H1 (cell line): Measurements from ENCODE around the gene SIPA1L2. TPM values are rescaled to one million over a fixed set of nuclear protein-coding genes. Genes with fewer than 3 reads are reported as not detected.

ENCODE experiments used
- CHD1 ChIP-seq: IDR thresholded peaks from 2 replicates; pipeline ENCODE4 v1.6.1; 2012; ENCODE audit warnings: low read depth, low read length, improper control_type of control experiment
- CHD2 ChIP-seq: IDR thresholded peaks from 2 replicates; pipeline ENCODE4 v1.6.1; 2012; ENCODE audit warnings: low read length, improper control_type of control experiment
- EGR1 ChIP-seq: IDR thresholded peaks from 2 replicates; pipeline ENCODE4 v1.6.1; 2011; ENCODE audit warnings: low read depth, low read length, borderline replicate concordance
- HDAC2 ChIP-seq, 2 experiments: fragments of 300-600 bp in 1 of 2; sonication (generic) in 1 of 2; IDR thresholded peaks; 2 replicates each; pipeline ENCODE4 v1.6.1; 2011 to 2012; ENCODE audit warnings: low read depth in 2 of 2, low read length in 2 of 2, mild to moderate bottlenecking in 2 of 2, moderate library complexity in 2 of 2, borderline replicate concordance in 1 of 2, inconsistent platforms in 1 of 2
- KDM5A ChIP-seq: fragments of 200-600 bp; IDR thresholded peaks from 2 replicates; pipeline ENCODE4 v1.7.1; 2012; ENCODE audit warnings: mild to moderate bottlenecking, low read length, inconsistent platforms, mixed read lengths
- POLR2AphosphoS5 ChIP-seq: IDR thresholded peaks from 2 replicates; pipeline ENCODE4 v1.6.1; 2011; ENCODE audit warnings: low read depth, low read length
- POU5F1 ChIP-seq: IDR thresholded peaks from 2 replicates; pipeline ENCODE4 v1.6.1; 2011; ENCODE audit warnings: low read depth, mild to moderate bottlenecking, low read length, moderate library complexity
- polyA plus RNA-seq, 7 experiments: library from polyadenylated mRNA; depleted of rRNA in 3 of 7; stranded (reverse) in 5 of 7; unstranded in 2 of 7; fragments of >200 nt in 5 of 7; fragments of 200-250 nt in 2 of 7; gene quantifications; 1 replicate in 5 of 7; 2 replicates in 1 of 7; 4 replicates in 1 of 7; pipeline versions ENCODE4 v1.2.1 to v1.2.3, GENCODE V29; 2011 to 2013; ENCODE audit warnings: missing spikeins in 2 of 7, mixed read lengths in 2 of 7
- total RNA-seq: library from RNA; stranded (reverse); fragmentation: NEBNext Ultra II Directional; extraction: Animal tissue kit (Norgen Biotek cat#: 25700); gene quantifications from 2 replicates; pipeline ENCODE4 v1.2.1, GENCODE V29; 2021
- TF ChIP-seq, protein P1 (sequence below): fragments of 300-600 bp; sonication (generic); IDR thresholded peaks from 2 replicates; pipeline ENCODE4 v1.7.1; 2012; ENCODE audit warnings: low read length, moderate library complexity, mild to moderate bottlenecking, inconsistent platforms; ENCODE audit not compliant: insufficient replicate concordance
- TF ChIP-seq, protein P2 (sequence below): IDR thresholded peaks from 2 replicates; pipeline ENCODE4 v1.6.1; 2011; ENCODE audit warnings: low read length, improper control_type of control experiment

The SIPA1L2 gene
- total and polyA plus RNA-seq, 2 of the 8 experiments (the other 6 are each of a cell fraction or from before 2014, with no cell fraction given) = 7.7 to 13.2 TPM

DNA sequence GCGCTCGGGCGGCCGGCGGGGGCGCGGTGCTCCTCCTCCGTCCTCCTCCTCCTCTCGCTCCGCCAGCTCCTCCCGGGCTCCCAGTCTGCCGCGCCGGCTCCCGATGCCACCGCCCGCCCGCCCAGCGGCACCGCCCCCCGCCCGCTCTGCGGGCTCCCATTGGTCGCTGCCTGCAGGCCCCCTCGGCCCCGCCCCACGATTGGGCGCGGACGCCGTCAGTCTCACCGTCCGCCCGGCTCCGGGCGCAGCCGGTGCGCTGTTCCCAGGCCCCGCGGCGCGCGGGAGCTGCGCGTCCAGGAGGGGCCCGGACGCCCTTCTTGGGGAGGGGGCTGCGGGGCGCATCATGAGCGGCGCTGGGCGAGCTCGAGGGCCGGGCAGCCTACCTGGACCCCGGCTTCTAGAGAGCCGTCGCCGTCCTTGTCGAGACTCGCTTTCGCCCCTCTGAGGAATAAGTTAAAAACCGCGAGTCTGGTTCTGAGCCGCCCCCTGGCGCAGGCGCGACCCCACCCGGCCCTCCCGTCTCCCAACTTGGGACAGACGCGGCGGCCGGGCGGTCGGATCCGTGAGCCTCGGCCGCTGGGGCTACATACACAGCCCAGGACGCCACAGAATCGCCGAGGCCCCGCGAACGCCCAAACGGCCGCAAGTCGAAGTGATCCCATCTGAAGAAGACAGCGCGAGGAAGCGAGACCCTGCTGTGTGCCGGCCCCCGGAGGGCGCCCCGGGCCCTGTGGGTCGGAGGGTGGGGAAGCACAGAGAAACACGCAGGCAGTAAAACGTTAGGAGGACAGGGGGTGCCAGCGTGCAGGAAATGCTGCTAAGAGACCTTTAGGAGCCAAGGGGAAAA, at the start of gene SIPA1L2 (continued):
- TF ChIP-seq, protein P1, sequence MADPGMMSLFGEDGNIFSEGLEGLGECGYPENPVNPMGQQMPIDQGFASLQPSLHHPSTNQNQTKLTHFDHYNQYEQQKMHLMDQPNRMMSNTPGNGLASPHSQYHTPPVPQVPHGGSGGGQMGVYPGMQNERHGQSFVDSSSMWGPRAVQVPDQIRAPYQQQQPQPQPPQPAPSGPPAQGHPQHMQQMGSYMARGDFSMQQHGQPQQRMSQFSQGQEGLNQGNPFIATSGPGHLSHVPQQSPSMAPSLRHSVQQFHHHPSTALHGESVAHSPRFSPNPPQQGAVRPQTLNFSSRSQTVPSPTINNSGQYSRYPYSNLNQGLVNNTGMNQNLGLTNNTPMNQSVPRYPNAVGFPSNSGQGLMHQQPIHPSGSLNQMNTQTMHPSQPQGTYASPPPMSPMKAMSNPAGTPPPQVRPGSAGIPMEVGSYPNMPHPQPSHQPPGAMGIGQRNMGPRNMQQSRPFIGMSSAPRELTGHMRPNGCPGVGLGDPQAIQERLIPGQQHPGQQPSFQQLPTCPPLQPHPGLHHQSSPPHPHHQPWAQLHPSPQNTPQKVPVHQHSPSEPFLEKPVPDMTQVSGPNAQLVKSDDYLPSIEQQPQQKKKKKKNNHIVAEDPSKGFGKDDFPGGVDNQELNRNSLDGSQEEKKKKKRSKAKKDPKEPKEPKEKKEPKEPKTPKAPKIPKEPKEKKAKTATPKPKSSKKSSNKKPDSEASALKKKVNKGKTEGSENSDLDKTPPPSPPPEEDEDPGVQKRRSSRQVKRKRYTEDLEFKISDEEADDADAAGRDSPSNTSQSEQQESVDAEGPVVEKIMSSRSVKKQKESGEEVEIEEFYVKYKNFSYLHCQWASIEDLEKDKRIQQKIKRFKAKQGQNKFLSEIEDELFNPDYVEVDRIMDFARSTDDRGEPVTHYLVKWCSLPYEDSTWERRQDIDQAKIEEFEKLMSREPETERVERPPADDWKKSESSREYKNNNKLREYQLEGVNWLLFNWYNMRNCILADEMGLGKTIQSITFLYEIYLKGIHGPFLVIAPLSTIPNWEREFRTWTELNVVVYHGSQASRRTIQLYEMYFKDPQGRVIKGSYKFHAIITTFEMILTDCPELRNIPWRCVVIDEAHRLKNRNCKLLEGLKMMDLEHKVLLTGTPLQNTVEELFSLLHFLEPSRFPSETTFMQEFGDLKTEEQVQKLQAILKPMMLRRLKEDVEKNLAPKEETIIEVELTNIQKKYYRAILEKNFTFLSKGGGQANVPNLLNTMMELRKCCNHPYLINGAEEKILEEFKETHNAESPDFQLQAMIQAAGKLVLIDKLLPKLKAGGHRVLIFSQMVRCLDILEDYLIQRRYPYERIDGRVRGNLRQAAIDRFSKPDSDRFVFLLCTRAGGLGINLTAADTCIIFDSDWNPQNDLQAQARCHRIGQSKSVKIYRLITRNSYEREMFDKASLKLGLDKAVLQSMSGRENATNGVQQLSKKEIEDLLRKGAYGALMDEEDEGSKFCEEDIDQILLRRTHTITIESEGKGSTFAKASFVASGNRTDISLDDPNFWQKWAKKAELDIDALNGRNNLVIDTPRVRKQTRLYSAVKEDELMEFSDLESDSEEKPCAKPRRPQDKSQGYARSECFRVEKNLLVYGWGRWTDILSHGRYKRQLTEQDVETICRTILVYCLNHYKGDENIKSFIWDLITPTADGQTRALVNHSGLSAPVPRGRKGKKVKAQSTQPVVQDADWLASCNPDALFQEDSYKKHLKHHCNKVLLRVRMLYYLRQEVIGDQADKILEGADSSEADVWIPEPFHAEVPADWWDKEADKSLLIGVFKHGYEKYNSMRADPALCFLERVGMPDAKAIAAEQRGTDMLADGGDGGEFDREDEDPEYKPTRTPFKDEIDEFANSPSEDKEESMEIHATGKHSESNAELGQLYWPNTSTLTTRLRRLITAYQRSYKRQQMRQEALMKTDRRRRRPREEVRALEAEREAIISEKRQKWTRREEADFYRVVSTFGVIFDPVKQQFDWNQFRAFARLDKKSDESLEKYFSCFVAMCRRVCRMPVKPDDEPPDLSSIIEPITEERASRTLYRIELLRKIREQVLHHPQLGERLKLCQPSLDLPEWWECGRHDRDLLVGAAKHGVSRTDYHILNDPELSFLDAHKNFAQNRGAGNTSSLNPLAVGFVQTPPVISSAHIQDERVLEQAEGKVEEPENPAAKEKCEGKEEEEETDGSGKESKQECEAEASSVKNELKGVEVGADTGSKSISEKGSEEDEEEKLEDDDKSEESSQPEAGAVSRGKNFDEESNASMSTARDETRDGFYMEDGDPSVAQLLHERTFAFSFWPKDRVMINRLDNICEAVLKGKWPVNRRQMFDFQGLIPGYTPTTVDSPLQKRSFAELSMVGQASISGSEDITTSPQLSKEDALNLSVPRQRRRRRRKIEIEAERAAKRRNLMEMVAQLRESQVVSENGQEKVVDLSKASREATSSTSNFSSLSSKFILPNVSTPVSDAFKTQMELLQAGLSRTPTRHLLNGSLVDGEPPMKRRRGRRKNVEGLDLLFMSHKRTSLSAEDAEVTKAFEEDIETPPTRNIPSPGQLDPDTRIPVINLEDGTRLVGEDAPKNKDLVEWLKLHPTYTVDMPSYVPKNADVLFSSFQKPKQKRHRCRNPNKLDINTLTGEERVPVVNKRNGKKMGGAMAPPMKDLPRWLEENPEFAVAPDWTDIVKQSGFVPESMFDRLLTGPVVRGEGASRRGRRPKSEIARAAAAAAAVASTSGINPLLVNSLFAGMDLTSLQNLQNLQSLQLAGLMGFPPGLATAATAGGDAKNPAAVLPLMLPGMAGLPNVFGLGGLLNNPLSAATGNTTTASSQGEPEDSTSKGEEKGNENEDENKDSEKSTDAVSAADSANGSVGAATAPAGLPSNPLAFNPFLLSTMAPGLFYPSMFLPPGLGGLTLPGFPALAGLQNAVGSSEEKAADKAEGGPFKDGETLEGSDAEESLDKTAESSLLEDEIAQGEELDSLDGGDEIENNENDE = no peak
- peak; percentile 73 to 87; a peak in 2 of 4 replicates for TF ChIP-seq HDAC2 (IDR thresholded peaks at IDR 0.05; ENCODE audit: borderline replicate concordance in 1 of 2, low read depth in 2 of 2, low read length in 2 of 2)
- TF ChIP-seq, protein P2, sequence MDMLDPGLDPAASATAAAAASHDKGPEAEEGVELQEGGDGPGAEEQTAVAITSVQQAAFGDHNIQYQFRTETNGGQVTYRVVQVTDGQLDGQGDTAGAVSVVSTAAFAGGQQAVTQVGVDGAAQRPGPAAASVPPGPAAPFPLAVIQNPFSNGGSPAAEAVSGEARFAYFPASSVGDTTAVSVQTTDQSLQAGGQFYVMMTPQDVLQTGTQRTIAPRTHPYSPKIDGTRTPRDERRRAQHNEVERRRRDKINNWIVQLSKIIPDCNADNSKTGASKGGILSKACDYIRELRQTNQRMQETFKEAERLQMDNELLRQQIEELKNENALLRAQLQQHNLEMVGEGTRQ = no peak
- TF ChIP-seq KDM5A = no peak
- TF ChIP-seq POLR2AphosphoS5 = no peak
- TF ChIP-seq EGR1 = no peak
- TF ChIP-seq POU5F1 = no peak
- TF ChIP-seq CHD2 = peak; percentile 88
- no peak for TF ChIP-seq CHD1
